Fibroblast of the aortic adventitia (primary cell): ENCODE results near the gene KRTAP5-5. TPM values are rescaled to one million over a fixed set of nuclear protein-coding genes. Genes with fewer than 3 reads are reported as not detected.
A peak's percentile ranks its signal among the peaks of the same experiment; 100 is the strongest.

Experiments used
- DNase-seq: peaks from one replicate; pipeline ENCODE4 v3.0.0-alpha.2; 2010; ENCODE audit warnings: low read depth
- H3K4me3 ChIP-seq: 2 replicates; pipeline ENCODE4 v1.5.1; 2011; ENCODE audit warnings: low read depth, mild to moderate bottlenecking, control low read depth, low read length, moderate library complexity
- total RNA-seq: library from RNA; depleted of rRNA; stranded (reverse); fragments of >200 nt; gene quantifications from 2 replicates; pipeline ENCODE4 v1.2.3, GENCODE V29; 2012; ENCODE audit warnings: low replicate concordance
- TF ChIP-seq, protein P1 (sequence below): IDR thresholded peaks from 2 replicates; pipeline ENCODE4 v1.5.1; 2011; ENCODE audit warnings: mild to moderate bottlenecking, low read length, control low read depth, inconsistent platforms; ENCODE audit not compliant: insufficient read depth

KRTAP5-5 gene
- total RNA-seq, 1 donor = not detected

DNA sequence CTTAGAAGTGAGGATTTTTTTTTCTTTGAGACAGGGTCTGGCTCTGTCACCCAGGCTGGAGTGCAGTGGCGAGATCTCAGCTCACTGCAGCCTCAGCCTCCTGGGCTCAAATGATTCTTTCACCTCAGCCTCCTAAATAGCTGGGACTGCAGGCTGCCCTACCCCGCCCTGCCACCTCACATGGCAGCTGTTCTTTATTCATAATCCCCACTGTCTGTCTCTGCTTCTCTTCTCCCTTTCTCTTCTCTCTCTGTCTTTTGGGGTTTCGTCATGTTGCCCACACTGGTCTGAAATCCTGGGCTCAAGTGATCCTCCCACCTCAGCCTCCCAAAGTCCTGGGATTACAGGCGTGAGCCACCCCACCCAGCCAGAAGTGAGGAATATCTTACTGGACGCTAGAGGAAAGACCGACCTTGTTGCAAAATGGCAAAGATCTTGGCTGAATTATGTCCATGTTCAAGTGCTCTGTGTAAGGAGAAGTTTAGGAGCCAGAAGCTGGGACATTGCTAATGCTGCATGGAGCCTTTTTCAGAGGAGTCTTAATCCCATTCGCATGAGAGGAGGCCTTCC is 21.9 kb downstream of the KRTAP5-5 start:
- TF ChIP-seq, protein P1, sequence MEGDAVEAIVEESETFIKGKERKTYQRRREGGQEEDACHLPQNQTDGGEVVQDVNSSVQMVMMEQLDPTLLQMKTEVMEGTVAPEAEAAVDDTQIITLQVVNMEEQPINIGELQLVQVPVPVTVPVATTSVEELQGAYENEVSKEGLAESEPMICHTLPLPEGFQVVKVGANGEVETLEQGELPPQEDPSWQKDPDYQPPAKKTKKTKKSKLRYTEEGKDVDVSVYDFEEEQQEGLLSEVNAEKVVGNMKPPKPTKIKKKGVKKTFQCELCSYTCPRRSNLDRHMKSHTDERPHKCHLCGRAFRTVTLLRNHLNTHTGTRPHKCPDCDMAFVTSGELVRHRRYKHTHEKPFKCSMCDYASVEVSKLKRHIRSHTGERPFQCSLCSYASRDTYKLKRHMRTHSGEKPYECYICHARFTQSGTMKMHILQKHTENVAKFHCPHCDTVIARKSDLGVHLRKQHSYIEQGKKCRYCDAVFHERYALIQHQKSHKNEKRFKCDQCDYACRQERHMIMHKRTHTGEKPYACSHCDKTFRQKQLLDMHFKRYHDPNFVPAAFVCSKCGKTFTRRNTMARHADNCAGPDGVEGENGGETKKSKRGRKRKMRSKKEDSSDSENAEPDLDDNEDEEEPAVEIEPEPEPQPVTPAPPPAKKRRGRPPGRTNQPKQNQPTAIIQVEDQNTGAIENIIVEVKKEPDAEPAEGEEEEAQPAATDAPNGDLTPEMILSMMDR = no peak
- DNase-seq = no peak
- no peak overlapping the region for H3K4me3 ChIP-seq

DNA sequence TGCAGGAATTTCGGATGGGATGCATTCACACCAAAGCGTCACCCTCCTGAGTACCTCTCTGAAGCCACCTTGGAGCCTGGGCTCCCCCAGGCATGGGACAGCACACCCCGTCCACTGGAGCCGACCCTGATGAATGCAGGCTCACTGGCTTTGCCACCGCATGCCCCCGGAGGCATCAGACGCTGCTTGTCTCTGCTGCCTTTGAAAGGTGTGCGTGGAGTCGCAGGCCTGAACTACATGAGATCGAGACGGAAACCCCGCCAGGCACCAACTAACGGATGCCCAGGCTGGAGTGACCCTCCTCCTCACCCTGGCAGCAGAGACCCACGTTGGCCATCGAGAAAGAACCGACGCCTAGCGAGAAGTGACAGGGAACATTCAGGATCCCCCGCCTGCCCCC is 22.5 kb downstream of the KRTAP5-5 start:
- TF ChIP-seq, protein P1 = no peak
- DNase-seq = no peak
- H3K4me3 ChIP-seq = no peak overlapping the region

DNA sequence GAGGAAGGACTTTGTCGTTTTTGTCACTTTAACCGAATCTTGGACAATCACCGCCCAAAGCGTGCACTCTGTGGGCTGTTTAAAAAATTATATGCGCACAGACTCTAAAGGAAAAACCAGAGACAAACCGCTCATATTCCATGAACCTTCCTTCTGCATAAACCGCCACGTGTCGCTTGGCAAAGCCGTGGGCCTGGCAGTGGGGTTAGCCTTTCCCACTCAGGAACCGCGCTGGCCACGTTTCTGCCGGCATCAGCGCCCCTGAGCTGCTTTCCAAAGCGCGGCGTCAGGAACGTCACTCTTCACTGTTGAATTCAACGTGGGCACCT is 22.8 kb downstream of the KRTAP5-5 start:
- H3K4me3 ChIP-seq = no peak overlapping the region
- TF ChIP-seq, protein P1 = no peak
- DNase-seq = no peak

DNA sequence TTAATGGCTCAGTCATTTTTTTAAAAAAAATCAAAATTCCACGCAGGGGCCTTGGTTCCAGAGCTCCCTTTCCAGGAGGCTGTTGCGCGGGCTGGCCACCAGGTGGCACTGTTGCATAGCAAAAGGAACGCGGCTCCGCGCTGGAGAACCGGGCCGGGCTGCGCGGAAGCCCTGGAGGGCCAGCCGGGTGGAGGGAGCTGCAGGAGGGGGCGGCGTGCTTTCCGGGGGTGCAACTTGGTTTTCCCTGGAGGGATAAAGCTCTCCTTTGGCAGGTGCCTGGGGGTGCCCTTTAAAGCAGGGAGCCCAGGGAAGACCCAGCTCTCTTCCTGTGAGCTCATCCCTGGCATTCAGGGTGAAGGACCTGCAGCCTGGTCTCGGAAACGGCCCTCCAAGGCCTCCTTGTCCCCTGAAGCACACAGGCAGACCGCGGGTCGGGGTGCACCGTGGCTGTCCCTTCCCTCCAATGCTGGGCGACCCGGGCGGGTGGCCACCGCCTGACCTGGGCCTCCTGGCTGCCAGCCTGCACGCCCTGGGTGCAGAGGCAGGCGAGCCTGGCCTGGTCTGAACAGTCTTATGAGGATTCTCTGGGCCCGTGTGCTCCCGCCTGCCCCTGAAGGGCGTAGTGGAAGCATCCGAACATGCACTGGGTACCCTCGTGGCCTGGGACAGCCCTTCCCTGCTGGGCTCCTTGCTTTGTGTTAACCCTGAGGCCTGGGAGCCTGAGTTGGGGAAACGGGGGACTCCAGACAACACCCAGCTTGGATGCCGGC is 23.4 kb downstream of the KRTAP5-5 start:
- H3K4me3 ChIP-seq = no peak overlapping the region
- TF ChIP-seq, protein P1 = peak; percentile 96
- peak; percentile 56 for DNase-seq

DNA sequence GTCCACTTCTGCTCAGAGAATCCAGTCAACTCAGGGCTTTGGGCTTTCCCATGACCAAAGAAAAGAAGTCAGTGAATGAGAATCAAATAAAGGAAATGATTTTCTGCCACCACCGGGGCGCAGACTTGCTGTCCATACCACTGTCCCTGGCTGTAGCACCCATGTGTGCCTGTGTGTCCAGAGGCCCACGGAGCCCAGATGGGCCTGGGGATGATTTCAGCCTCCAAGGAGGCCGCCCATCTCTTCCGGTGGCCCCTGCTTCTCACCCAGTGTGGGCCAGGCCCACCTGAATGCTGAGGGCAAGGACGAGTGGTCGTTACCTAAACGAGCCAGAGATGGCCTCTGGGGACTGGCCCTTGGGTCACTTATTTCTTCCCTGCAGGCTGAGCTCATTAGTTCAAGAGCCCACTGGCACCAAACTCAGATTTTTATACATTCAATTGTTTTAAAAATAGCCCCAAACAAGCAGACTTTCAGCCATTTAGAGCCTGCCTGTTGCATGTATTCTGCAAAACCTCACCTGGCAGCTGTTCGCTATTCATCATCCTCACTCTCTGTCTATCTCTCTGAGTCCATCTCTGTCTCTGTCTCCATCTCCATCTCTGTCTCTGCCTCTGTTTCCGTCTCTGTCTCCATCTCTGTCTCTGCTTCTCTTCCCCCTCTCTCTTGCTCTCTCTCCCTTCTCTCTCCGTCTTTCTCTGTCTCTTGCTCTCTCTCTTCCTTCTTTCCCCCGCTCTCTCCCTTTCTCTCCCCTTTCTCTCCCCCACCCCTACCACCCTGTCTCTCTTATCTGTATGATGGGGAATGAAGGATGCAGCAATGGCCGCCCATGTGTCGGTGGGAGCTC is 24.2 kb downstream of the KRTAP5-5 start:
- TF ChIP-seq, protein P1 = no peak
- no peak overlapping the region for H3K4me3 ChIP-seq
- DNase-seq = no peak

DNA sequence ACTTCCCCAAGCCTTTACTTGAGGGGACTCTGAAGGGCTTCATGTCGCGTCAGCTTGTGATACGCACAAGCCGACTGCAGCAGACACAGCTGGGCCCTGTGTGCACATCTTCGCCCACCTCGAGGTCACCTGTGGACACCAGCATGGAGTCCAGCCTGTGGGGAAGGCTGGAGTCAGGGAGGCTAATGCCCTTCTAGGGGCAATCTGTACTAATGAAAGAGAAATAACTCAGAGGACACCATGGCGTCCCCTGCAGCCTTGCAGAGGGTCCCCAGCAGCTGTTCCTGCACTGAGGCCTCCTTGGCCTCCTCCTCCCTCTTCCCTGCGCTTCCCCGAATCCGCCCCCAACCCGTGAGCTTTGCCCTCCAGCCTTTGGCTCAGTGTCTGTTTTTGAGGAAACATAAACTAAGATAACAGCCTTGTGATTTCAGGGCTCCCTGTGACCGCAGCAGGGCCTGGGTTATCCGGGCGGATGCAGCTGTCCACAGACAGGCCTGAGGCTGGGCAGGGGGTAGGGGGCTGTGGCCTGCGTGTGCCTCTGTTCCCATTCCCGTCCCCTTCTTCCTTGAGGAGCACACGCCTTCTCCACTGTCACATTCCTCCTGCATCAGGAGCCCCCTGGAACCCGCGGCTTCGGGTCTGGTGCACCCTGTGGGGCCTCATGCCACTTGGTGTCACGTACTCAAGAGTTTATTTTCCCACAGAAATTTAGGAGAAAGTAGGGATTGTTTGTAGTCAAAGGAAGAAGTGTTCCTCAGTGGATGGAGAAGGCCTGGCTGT is 25.0 kb downstream of the KRTAP5-5 start:
- DNase-seq = no peak
- TF ChIP-seq, protein P1 = no peak
- H3K4me3 ChIP-seq = no peak overlapping the region
